PC-9 (cell line): ENCODE measurements around the gene PAK6. TPM values are rescaled to one million over a fixed set of nuclear protein-coding genes. Genes with fewer than 3 reads are reported as not detected.

Experiments used
- BruUV-seq: library from RNA; stranded (reverse); fragments of 400-500 nt; replicated peaks from 2 replicates; lab custom pipeline; 2021; lab: Mats Ljungman, UMichigan
- CTCF ChIA-PET: fragments of 300-600 bp; sonication (Branson Sonifier 250); formaldehyde crosslinking; loops from one replicate; lab custom pipeline; 2022; ENCODE audit warnings: antibody characterized with exemption; lab: Charles Lee
- POLR2A ChIA-PET: fragments of 300-600 bp; sonication (Branson Sonifier 250); formaldehyde crosslinking; loops from one replicate; lab custom pipeline; 2022; ENCODE audit warnings: antibody characterized with exemption; ENCODE audit not compliant: unreplicated experiment; lab: Charles Lee
- DNase-seq, 2 experiments: peaks; one replicate each; pipeline versions ENCODE4 v3.0.0 to v3.0.0-alpha.2; 2015 to 2022; ENCODE audit warnings: mixed read lengths in 1 of 2
- H2AFZ ChIP-seq: fragments of 200-600 bp; sonication (generic); 2 replicates; pipeline ENCODE4 v1.8.1; 2017; ENCODE audit warnings: antibody characterized with exemption
- H3F3A ChIP-seq: fragments of 200-600 bp; sonication (generic); 2 replicates; pipeline ENCODE4 v1.8.1; 2017; ENCODE audit warnings: antibody characterized with exemption, mild to moderate bottlenecking, low read depth; ENCODE audit not compliant: insufficient read depth
- H3K27ac ChIP-seq: fragments of 200-600 bp; sonication (generic); 2 replicates; pipeline ENCODE4 v1.6.1; 2016; ENCODE audit warnings: mixed run types
- H3K27me3 ChIP-seq: fragments of 200-600 bp; sonication (generic); 2 replicates; pipeline ENCODE4 v1.6.1; 2016; ENCODE audit warnings: low read depth, mixed run types; ENCODE audit not compliant: insufficient read depth
- H3K36me3 ChIP-seq: fragments of 200-600 bp; sonication (generic); 2 replicates; pipeline ENCODE4 v1.6.1; 2016; ENCODE audit warnings: low read depth, mixed run types
- H3K4me1 ChIP-seq: fragments of 200-600 bp; sonication (generic); replicated peaks from 2 replicates; pipeline ENCODE4 v1.6.1; 2016; ENCODE audit warnings: mixed run types; ENCODE audit not compliant: insufficient read depth
- H3K4me2 ChIP-seq: fragments of 200-600 bp; sonication (generic); 2 replicates; pipeline ENCODE4 v1.6.1; 2017; ENCODE audit warnings: mixed run types
- H3K4me3 ChIP-seq: fragments of 200-600 bp; sonication (generic); 2 replicates; pipeline ENCODE4 v1.6.1; 2016; ENCODE audit warnings: mixed run types
- H3K79me2 ChIP-seq: fragments of 200-600 bp; sonication (generic); 2 replicates; pipeline ENCODE4 v1.6.1; 2017; ENCODE audit warnings: low read depth, mixed run types
- H3K9me2 ChIP-seq: fragments of 200-600 bp; sonication (generic); 2 replicates; pipeline ENCODE4 v1.8.1; 2017; ENCODE audit warnings: mild to moderate bottlenecking; ENCODE audit not compliant: insufficient read depth
- H3K9me3 ChIP-seq: fragments of 200-600 bp; sonication (generic); 2 replicates; pipeline ENCODE4 v1.8.1; 2016; ENCODE audit warnings: low read depth; ENCODE audit not compliant: insufficient read depth
- H4K20me1 ChIP-seq: fragments of 200-600 bp; sonication (generic); 2 replicates; pipeline ENCODE4 v1.8.1; 2017; ENCODE audit not compliant: insufficient read depth
- CTCF ChIP-seq: fragments of 200-600 bp; sonication (generic); conservative IDR thresholded peaks from 2 replicates; pipeline ENCODE4 v1.6.1; 2017; ENCODE audit warnings: mixed run types, antibody characterized with exemption, mild to moderate bottlenecking, moderate library complexity
- EZH2 ChIP-seq: fragments of 200-600 bp; sonication (generic); IDR thresholded peaks from 2 replicates; pipeline ENCODE4 v1.8.0; 2017; ENCODE audit warnings: antibody characterized with exemption, low read depth
- intact Hi-C: fragments of 100-400 bp; cut with micrococcal nuclease; formaldehyde crosslinking; loops from one replicate; pipeline ENCODE4 v1.10.0; 2022; ENCODE audit not compliant: unreplicated experiment
- total RNA-seq: library from RNA; stranded (reverse); gene quantifications from 2 replicates; pipeline ENCODE4 v1.2.3, GENCODE V29; 2021

Gene PAK6
- total RNA-seq, 1 experiment from 2014 or later = 10.7 TPM

- no TSS peak for BruUV-seq
- H3K4me2 ChIP-seq = peak overlapping the region; percentile 59
- H3K4me3 ChIP-seq = no peak overlapping the region
- peak; percentile 87 to 90 for DNase-seq
- H3K36me3 ChIP-seq = no peaks in the 10 kb centered on the region
- peaks cover 14% of the 10 kb centered on the region for H3F3A ChIP-seq
- no peaks in the 10 kb centered on the region for H3K9me3 ChIP-seq
- peak overlapping the region; percentile 54 for H3K27ac ChIP-seq
- H2AFZ ChIP-seq = no peak overlapping the region
- peaks cover 17% of the 10 kb centered on the region for H3K4me1 ChIP-seq
- intact Hi-C loops = loop anchor here (2.0 kb wide), 1 partner anchor 28 kb away; the partner anchor contains the start of gene PAK6
- H3K27me3 ChIP-seq = no peaks in the 10 kb centered on the region
- ChIA-PET CTCF (interaction anchor here (0.7 to 1.0 kb wide), 2 partner anchors 27 to 49 kb away, joined by 5 to 7 read pairs; partner anchors contain the start of gene PAK6), POLR2A (interaction anchor here (0.6 kb wide), 2 partner anchors 9 to 671 kb away, joined by 4 to 7 read pairs; no protein-coding TSS in a partner anchor)
- no peaks in the 10 kb centered on the region for H3K9me2 ChIP-seq
- no peaks in the 10 kb centered on the region for H4K20me1 ChIP-seq
- H3K79me2 ChIP-seq = no peaks in the 10 kb centered on the region
- TF ChIP-seq EZH2 (no peak), CTCF (no peak)
Observed at GRCh38 chr15:40266828-40267304, 28.0 kb downstream of the PAK6 start.

- POLR2A ChIA-PET = no interaction called here
- intact Hi-C loops = loop anchor here (2.0 kb wide), 1 partner anchor 29 kb away; the partner anchor contains the start of gene PAK6
Observed at GRCh38 chr15:40267670-40268069, 28.8 kb downstream of the PAK6 start.

GRCh38 chr15:40269604-40270003 is 30.7 kb downstream of the PAK6 start:
- intact Hi-C loops = no loop called here
- Histone ChIP-seq H3K9me3 (no peaks in the 10 kb centered on the region), H3K4me3 (no peak overlapping the region), H3K79me2 (no peaks in the 10 kb centered on the region), H3K4me2 (no peak overlapping the region), H3F3A (peaks cover 14% of the 10 kb centered on the region), H2AFZ (no peak overlapping the region), H3K27me3 (no peaks in the 10 kb centered on the region), H3K4me1 (peaks cover 17% of the 10 kb centered on the region), H3K27ac (no peak overlapping the region), H3K9me2 (no peaks in the 10 kb centered on the region), H3K36me3 (no peaks in the 10 kb centered on the region), H4K20me1 (no peaks in the 10 kb centered on the region)
- ChIA-PET POLR2A (no interaction called here), CTCF (no interaction called here)
- TF ChIP-seq EZH2 (no peak), CTCF (no peak)
- no peak for DNase-seq
- no TSS peak for BruUV-seq

More at GRCh38 chr15:40267670-40268069, 28.8 kb downstream of the PAK6 start:
- Histone ChIP-seq H3K27ac (no peak overlapping the region), H3K79me2 (no peaks in the 10 kb centered on the region), H3K27me3 (no peaks in the 10 kb centered on the region), H3K4me3 (no peak overlapping the region), H4K20me1 (no peaks in the 10 kb centered on the region), H3K4me2 (no peak overlapping the region), H3K9me3 (no peaks in the 10 kb centered on the region), H3K36me3 (no peaks in the 10 kb centered on the region), H3K9me2 (no peaks in the 10 kb centered on the region), H2AFZ (no peak overlapping the region), H3K4me1 (peaks cover 17% of the 10 kb centered on the region), H3F3A (peaks cover 14% of the 10 kb centered on the region)
- DNase-seq = no peak
- CTCF ChIA-PET = no interaction called here
- TF ChIP-seq CTCF (no peak), EZH2 (no peak)
- no TSS peak for BruUV-seq
